SH-SY5Y (cell line): ENCODE measurements around the gene ZNF277.

Experiments used
- GATA2 ChIP-seq: IDR thresholded peaks from 2 replicates; pipeline ENCODE4 v1.6.1; 2011; ENCODE audit warnings: mild to moderate bottlenecking, low read depth, low read length
- GATA3 ChIP-seq: IDR thresholded peaks from 2 replicates; pipeline ENCODE4 v1.6.1; 2011; ENCODE audit warnings: low read depth, mild to moderate bottlenecking, low read length, moderate library complexity

DNA sequence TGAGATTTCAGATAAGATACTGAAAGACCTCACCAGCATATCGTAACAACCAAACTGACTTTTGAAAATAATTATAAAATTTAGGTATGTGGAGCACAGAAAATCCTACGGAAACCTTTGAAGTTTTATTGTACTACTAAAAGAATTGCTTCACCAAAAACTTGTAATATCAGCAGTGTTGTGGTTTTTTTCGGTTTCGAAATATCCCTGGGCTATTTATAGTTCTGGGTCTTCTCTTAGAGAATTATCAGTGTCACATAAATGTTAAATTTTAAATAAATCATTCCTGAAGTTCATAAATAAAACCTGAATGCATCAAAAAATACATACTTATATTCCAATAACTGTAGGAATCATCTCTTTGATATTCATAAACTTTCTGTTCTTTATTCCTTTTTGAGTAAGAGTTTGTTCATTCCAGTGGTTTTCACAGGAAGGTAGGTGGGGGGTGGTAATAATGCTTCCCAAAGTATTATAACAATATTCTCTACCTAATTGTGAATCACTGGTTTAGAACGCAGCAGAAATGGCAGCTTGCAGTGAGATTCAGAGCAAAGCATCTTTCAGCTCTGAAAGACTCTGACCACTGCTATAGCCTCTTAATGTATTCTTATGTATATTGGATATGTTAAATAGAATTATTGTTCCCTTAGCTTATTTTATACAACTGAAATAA is 60.2 kb downstream of the ZNF277 start:
- no peak for TF ChIP-seq GATA2
- TF ChIP-seq GATA3: no peak
